Stimulated activated CD8-positive, alpha-beta memory T cell treated with anti-CD3 and anti-CD28 coated beads, Interleukin-4, amount 100 ng/mL, for 24 hours (primary cell): ENCODE measurements around the gene OR2T1.
"Not testable (repeated sequence)": the region's sequence is repeated elsewhere in the genome, so short reads cannot be mapped to it uniquely, and the experiment has no call there.

Experiments
- DNase-seq: peaks from one replicate; pipeline ENCODE4 v3.0.0-alpha.2; 2020; ENCODE audit warnings: low read depth

The OR2T1 gene

DNA sequence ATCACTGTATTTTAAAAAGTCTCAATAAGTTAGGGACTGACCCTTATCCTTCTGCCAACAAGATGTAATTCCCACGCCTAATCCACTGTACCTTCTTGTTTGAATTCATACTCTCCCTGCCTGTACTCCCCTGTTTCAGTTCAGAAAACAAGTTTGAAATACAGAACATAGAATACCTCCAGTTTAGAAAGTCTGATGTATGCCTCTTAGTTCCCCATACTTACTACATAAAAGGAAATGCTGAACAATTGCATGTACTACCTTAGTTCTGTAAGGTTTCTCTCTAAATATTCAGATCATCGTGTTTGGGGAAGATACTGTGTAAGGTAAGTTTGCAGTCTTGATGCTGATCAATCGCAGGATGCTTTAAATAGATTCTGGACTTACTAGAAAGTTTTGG lies 33.5 kb downstream of the OR2T1 start:
- not testable (repeated sequence) for DNase-seq

DNA sequence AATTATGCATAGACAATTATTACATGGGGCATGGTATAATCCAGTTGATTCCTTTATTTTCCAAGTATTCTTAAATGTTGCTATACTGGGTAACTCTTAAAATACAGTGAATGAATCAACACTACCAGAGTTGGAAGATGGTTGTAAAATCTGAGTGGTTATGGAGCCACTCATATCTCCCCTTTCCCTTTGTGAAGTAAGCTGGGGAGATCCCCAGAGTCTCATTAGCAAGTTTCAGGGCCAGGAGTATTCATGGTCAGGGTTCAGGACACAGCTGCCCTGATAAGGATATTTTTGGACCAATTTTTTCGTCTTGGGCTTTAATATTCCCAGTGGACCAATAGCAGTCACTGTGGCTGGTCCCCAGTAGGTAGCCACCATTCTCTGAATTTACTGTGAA lies 35.8 kb downstream of the OR2T1 start:
- not testable (repeated sequence) for DNase-seq

DNA sequence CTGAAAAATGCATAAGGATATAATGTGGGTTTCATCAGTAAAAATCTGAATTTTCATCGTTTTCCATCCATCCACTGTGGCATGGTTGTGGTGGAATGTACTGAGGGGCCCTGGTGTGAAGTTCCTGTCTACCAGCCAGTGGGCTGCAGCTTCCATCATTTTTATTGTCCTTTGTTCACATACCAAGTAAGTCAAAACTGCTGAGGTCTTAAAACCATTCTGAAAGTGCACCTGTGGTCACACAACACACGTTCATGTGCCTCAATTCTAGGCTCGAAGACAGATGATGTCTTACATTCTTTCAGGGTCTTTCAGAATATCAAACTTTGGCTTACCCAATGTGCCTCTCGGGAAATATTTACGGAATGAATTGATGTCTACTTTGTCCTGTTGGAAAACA lies 36.4 kb downstream of the OR2T1 start:
- DNase-seq: not testable (repeated sequence)

DNA sequence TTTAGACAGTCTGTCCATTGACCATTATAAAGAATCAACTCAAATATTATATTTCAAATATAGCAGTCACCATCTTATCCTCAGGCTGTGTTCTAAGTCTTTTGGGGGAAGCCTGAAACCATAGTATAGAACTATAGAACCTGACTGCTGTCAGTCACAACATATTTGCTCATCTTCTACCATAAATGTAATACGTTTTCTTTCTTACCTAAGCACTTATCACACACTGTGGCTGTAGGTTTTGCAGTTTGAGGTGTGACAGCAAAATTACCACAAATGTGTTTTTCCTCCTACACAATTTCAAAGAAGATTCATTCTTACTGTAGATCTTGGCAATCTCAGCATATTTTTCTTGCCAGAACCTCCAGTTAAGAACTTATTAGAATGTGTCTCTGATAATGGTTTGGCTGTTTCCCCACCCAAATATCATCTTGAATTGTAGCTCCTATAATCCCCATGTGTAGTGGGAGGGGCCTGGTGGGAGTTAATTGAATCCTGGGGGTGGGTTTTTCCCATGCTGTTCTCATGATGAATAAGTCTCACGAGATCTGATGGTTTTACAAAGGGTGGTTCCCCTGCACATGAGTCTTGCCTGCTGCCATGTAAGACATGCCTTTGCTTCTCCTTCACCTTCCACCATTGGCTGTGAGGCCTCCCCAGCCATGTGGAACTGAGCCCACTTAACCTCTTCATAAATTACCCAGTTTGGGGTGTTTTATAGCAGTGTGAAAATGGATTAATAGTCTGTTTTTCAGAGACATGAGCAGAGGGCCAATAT lies 39.8 kb downstream of the OR2T1 start:
- DNase-seq: not testable (repeated sequence)

DNA sequence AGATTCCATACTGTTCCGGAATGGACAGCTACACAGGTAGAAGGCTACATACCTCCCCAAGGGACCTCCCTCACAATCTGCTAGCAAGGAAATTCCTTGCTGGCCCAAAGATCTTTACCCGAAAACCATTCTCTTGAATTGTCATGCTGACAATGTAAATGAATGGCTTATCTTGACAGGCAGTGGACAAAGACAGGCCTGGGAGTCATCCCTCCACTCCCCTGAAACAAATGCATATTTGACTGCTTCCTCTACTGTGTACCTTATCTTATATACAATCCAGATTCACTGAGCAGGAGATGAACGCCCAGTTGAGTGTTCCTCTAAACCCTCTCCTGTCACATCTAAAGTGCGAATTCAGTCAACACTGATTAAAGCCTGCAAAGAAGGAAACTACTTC lies 41.8 kb downstream of the OR2T1 start:
- DNase-seq: not testable (repeated sequence)

DNA sequence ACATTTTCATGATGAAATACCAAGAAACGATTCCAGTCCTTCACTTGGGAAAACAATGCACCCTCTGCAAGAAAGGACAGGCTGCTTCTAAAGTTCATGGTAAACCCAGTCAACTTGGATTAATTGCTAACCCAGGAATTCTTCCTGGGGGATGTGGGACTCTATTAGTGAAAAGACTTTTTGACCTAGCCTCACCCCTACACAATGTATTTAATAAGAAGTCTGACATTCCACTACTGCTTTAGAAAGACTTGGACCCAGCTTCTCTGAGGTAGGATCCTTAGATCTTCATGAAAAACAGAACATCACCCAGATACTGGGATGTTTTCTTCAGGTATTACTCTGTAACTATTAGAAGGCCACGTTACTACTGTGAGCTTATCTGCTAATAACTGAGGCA lies 42.6 kb downstream of the OR2T1 start, which contains the start of gene OR2T2:
OR2T2 (plus strand) TSS at position 239 of the 400 bp plus-strand sequence. CDS start 7,161 bp downstream, outside the sequence.
- DNase-seq: not testable (repeated sequence)

DNA sequence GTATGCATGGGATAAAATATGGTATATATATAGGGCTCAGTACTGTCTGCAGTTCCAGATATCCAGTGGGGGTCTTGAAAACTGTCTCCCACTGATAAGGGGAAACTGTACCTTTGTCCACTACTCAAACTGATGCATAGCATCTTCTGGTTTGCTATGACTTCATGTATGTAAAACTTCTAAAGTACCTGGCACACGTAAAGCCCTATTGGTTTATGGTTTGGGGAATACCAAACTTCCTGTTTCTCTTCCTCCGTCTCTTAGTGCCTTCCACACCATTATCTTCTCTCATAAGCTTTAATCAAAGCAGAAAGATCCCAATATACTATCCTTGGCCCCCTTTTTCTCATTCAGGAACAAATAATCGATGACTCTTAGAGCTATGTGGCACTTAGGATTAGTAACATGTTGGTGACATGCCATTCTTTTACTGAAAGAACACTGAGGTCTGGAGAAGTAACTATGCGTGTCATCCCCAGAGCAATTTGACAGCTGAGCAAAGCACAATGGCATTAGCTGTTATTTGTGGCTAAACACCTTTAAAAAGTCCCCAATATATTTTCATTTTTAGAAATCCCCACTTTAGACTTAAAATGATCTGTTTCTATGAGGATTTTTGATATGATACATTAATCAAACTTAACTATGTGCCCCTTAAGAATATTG lies 45.7 kb downstream of the OR2T1 start:
- not testable (repeated sequence) for DNase-seq

DNA sequence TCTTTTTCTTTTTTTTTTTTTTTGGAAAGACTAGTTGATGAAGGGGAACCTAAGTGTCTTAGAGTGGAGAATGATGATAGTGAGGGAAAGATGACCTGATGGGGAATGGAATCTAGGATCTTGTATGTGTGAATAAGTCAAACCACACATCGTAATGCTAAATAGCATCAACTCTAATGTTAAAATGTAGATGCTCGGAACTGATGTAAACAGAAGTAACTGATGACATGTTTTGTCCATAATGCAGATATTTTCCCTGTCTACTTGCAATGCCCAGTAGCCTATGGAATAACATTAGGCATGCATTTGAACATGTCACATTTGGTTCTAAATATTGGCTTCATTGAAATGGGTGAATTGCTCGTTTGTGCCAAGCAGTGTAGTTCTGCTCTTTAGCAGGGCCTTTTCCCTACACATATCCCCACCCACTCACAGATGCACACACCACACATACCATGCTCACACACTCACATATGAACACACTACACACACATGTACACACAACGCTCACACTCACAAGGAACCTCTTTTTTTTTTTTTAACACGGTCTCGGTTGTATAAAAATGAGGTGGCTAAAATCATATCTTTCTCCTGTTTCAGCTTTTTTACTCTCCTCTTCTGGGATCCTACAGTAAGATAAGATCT lies 47.1 kb downstream of the OR2T1 start:
- not testable (repeated sequence) for DNase-seq

DNA sequence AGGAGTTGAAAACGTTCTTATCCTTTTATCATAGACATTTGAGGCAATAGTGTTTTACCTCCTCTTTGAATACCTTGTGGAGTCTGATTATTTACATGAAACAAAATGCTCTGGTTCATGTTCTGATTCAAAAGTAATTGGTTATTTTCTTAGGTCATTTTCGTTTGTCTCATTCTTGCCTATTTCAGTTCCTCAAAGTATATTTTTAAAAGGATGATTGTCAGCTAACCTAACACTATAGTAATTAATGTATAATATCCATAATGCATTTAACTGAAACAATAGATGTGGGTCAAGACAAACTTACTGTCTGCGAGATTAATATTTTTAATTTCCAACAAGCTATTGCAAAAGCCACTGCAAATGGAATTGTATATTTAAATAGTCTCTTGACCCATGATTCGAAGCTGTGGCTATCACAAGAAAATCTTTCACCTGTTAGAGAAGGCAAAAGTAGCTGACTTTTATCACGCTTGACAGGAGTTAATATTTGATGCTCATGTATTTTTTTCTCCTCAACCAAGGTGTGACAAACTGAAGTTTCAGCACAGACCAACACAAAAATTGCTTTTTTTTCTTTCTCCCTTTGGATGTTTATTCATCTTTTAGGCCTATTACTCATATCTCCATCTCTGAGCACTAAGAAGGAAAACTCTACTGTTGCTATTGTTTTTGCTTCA lies 47.8 kb downstream of the OR2T1 start:
- not testable (repeated sequence) for DNase-seq

DNA sequence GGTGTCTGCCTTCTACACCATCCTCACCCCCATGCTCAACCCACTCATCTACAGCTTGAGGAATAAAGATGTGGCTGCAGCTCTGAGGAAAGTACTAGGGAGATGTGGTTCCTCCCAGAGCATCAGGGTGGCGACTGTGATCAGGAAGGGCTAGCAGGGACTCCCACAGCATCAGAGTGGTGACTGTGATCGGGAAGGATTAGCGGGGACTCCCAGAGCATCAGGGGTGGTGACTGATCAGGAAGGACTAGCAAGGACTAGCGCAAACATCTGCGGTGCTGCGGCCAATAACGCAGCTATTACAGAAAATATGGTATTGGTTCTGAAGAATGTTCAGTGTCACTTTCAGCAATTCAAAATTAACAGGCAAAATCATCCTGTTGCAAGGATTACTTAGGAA lies 50.8 kb downstream of the OR2T1 start:
- DNase-seq: not testable (repeated sequence)

DNA sequence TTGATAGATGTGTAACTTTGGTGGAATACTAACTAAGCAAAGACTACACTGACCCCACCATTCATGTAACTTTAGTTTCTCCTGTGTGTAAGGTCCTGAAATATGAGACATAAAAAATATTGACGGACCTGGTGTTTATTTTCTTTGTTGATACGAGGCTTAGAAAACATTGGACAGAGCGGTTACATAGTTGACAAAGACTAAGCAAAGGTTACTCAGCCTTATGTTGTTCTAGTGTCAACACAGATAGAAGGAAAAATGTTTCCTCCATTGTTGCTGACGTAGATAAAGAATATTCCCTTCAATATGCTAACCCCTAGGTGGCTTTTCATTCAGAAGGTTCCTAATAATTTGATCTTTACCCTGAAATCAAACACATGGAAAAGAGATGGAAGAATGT lies 52.2 kb downstream of the OR2T1 start:
- DNase-seq: not testable (repeated sequence)

DNA sequence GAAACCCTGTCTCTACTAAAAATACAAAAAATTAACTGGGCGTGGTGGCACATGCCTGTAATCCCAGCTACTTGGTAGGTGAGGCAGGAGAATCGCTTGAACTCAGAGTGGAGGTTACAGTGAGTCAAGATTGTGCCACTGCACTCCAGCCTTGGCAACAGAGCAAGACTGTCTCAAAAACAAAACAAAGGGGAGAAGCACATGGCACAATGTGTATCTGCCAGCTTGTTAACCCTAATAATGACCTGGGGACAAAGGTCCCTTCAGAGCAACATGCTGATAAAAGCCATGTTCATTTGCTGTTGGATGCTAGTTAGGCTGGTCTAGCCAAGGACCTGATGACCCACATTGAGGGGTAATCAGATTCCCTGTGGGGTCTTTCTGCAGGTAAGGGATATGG lies 53.8 kb downstream of the OR2T1 start:
- not testable (repeated sequence) for DNase-seq
